Stimulated activated CD4-positive, alpha-beta T cell treated with anti-CD3 and anti-CD28 coated beads, Interleukin-2, amount 100 ng/mL, for 4 hours (primary cell): Measurements from ENCODE around the gene ZNRF2.

Experiments
- DNase-seq: peaks from one replicate; pipeline ENCODE4 v3.0.0-alpha.2; 2020; ENCODE audit warnings: low read depth

Gene ZNRF2

DNA sequence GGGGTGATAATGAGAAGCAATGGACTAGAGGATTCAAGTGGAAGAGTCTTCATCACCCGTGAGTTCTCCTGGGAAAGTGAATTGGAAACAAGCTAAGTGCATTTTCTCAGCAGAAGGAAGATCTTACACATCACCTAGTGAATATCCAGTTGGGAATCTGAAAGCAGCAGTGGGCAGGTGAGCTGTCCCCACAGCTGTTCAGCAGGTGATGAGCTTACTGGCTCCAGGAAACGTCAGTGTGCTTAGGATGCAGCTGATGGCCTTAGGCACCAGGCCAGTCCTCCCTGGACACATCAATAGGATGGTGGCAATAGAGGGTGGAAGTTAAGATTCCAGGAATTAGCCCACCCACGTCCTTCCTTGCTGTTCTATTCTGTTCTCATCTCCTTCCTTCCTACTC, 127.5 kb downstream of the ZNRF2 start:
- no peak for DNase-seq

DNA sequence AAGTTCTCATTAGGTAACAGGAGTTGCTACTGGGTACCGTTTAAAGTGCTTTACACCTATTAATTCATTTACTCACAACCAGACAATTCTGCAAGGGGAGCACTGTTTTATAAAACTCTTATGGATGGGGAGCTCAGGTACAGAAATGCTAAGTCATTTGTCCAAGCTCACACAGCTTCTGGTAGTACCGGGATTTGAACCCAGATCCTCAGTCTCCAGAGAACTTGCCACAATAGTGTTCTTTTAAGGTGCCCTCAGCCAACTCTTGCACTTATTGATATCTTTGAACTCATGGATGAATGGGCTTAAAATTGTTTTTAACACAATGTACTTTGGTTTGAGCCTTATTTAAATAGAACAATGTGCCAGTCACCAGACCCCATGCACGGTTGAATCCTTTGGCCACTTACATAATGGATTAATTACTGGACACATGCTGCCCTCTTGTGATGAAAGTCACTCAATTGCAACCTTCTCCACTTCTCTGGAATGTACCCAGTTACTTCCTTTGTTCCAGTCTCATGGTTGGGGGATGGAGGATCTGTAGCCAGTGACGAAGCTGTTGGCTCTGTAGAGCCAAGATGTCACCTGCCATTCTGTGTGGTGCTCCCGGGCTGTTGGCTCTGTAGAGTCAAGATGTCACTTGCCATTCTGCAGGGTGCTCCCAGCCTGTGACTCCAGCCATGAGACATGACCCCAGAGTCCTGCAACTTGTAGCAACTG, 128.5 kb downstream of the ZNRF2 start:
- DNase-seq = no peak

DNA sequence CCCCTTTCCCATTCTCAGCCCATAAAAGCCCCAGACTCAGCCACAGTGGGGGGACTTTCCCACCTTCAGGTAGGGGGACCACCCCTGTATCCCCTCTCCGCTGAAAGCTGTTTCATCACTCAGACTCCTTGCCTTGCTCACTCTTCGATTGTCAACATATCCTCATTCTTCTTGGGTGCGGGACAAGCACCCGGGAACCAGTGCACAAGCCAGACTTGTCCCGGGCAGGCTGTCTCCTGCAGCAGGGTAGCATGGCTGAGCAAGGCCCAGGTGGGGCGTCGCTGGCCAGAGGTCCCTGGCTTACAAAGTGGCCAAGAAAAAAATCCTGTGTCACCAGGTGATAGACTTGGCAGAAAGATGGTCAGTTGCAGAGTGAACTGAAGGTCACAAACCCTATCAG, 129.5 kb downstream of the ZNRF2 start:
- no peak for DNase-seq
